Panc1 (cell line): ENCODE results near the gene LZTFL1. TPM values are rescaled to one million over a fixed set of nuclear protein-coding genes. Genes with fewer than 3 reads are reported as not detected.

ENCODE experiments used
- ATAC-seq: fragments of 200-7000 bp; cut with Tn5 transposase; 2 replicates; pipeline ENCODE4 v1.9.1; 2020; ENCODE audit warnings: mild to moderate bottlenecking, moderate library complexity
- BruUV-seq: library from RNA; stranded (reverse); fragments of 400-500 nt; replicated peaks from 2 replicates; lab custom pipeline; 2021; lab: Mats Ljungman, UMichigan
- CTCF ChIA-PET: fragments of 300-600 bp; sonication (Branson Sonifier 250); formaldehyde crosslinking; loops from one replicate; lab custom pipeline; 2022; ENCODE audit warnings: antibody characterized with exemption; lab: Charles Lee
- POLR2A ChIA-PET: fragments of 300-600 bp; sonication (Branson Sonifier 250); formaldehyde crosslinking; loops from one replicate; lab custom pipeline; 2022; ENCODE audit warnings: antibody characterized with exemption; lab: Charles Lee
- DNase-seq: peaks from one replicate; pipeline ENCODE4 v3.0.0-alpha.2; 2010; ENCODE audit warnings: low read depth, low spot score
- H3K27ac ChIP-seq: 2 replicates; pipeline ENCODE4 v1.5.1; 2011; ENCODE audit warnings: mild to moderate bottlenecking, low read length, inconsistent platforms
- H3K27me3 ChIP-seq: fragments of 200-500 bp; sonication (Bioruptor generic); 2 replicates; pipeline ENCODE4 v1.6.0; 2014; ENCODE audit warnings: low read length, inconsistent platforms; ENCODE audit not compliant: control insufficient read depth, insufficient read depth
- H3K36me3 ChIP-seq: fragments of 200-500 bp; sonication (Bioruptor generic); 2 replicates; pipeline ENCODE4 v1.5.1; 2014; ENCODE audit warnings: inconsistent platforms, mild to moderate bottlenecking, low read length, moderate library complexity; ENCODE audit not compliant: control insufficient read depth, insufficient read depth
- H3K4me1 ChIP-seq: 2 replicates; pipeline ENCODE4 v1.5.1; 2011; ENCODE audit warnings: inconsistent platforms, mild to moderate bottlenecking, low read length, moderate library complexity; ENCODE audit not compliant: control insufficient read depth, insufficient read depth
- H3K4me3 ChIP-seq, 2 experiments: 2 replicates each; pipeline ENCODE4 v1.5.1; 2011 to 2012; ENCODE audit warnings: low read depth in 2 of 2, low read length in 2 of 2, mild to moderate bottlenecking in 2 of 2, inconsistent platforms in 1 of 2, moderate library complexity in 1 of 2
- H3K9me3 ChIP-seq: fragments of 200-500 bp; sonication (Bioruptor generic); 2 replicates; pipeline ENCODE4 v1.5.1; 2014; ENCODE audit warnings: low read depth, mild to moderate bottlenecking, inconsistent platforms, low read length, moderate library complexity; ENCODE audit not compliant: control insufficient read depth, insufficient read depth
- POLR2AphosphoS5 ChIP-seq: IDR thresholded peaks from 2 replicates; pipeline ENCODE4 v1.6.1; 2012; ENCODE audit warnings: mild to moderate bottlenecking, low read depth, low read length, moderate library complexity
- SIN3A ChIP-seq: IDR thresholded peaks from 2 replicates; pipeline ENCODE4 v1.6.1; 2012; ENCODE audit warnings: low read depth, mild to moderate bottlenecking, low read length, moderate library complexity, borderline replicate concordance; ENCODE audit not compliant: insufficient read depth
- TCF7L2 ChIP-seq: IDR thresholded peaks from 2 replicates; pipeline ENCODE4 v1.6.1; 2011; ENCODE audit warnings: mild to moderate bottlenecking, low read depth, low read length, inconsistent platforms
- in situ Hi-C: cut with HindIII; loops from 2 replicates; pipeline ENCODE4 v1.10.0; 2016; ENCODE audit warnings: low sequenced_read_pairs, low pct_unique_long_range_greater_than_20kb
- intact Hi-C: fragments of 100-400 bp; cut with micrococcal nuclease; formaldehyde crosslinking; loops from one replicate; pipeline ENCODE4 v1.10.0; 2022; ENCODE audit not compliant: unreplicated experiment
- total RNA-seq: library from RNA; stranded (reverse); gene quantifications from one replicate; pipeline ENCODE4 v1.2.1, GENCODE V29; 2021; ENCODE audit not compliant: unreplicated experiment
- TF ChIP-seq, protein P1 (sequence below): fragments of 450-650 bp; IDR thresholded peaks from 2 replicates; pipeline ENCODE4 v1.5.1; 2017; ENCODE audit warnings: mild to moderate bottlenecking
- TF ChIP-seq, protein P2 (sequence below), 2 experiments: IDR thresholded peaks; 2 replicates each; pipeline ENCODE4 v1.6.1; 2011 to 2012; ENCODE audit warnings: low read depth in 2 of 2, control low read depth in 1 of 2, low read length in 1 of 2, mild to moderate bottlenecking in 1 of 2, moderate library complexity in 1 of 2; ENCODE audit not compliant: insufficient read depth in 1 of 2

Gene LZTFL1
- total RNA-seq, 1 experiment from 2014 or later: 12.3 TPM

DNA sequence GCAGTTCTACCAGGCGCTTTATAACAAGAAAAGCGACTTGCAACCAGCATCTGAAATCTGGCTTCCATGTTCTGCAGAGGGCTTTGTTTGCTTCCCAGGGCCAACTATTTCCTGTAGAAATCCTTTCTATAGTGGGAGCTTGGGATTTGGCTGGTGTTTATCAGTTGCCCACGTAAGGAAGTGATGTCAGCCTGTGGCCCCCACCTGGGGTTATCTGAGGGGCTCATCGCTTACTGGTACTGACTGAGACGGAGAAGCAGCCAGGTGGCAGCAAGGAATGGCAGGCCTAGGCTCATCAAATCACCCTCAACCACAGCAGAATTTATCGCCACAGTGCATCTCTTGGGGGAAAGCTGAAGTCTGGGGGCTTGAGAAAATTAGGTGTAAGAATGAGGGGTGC is 29.9 kb upstream of the LZTFL1 start:
- intact Hi-C loops: no loop called here
- no peak for DNase-seq
- Histone ChIP-seq H3K9me3 (no peaks in the 10 kb centered on the region), H3K27ac (no peak overlapping the region), H3K4me3 (no peak overlapping the region), H3K27me3 (no peaks in the 10 kb centered on the region), H3K4me1 (no peaks in the 10 kb centered on the region), H3K36me3 (no peaks in the 10 kb centered on the region)
- ChIA-PET POLR2A (no interaction called here), CTCF (no interaction called here)
- TF ChIP-seq, protein P1, sequence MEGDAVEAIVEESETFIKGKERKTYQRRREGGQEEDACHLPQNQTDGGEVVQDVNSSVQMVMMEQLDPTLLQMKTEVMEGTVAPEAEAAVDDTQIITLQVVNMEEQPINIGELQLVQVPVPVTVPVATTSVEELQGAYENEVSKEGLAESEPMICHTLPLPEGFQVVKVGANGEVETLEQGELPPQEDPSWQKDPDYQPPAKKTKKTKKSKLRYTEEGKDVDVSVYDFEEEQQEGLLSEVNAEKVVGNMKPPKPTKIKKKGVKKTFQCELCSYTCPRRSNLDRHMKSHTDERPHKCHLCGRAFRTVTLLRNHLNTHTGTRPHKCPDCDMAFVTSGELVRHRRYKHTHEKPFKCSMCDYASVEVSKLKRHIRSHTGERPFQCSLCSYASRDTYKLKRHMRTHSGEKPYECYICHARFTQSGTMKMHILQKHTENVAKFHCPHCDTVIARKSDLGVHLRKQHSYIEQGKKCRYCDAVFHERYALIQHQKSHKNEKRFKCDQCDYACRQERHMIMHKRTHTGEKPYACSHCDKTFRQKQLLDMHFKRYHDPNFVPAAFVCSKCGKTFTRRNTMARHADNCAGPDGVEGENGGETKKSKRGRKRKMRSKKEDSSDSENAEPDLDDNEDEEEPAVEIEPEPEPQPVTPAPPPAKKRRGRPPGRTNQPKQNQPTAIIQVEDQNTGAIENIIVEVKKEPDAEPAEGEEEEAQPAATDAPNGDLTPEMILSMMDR: no peak
- TF ChIP-seq SIN3A: no peak
- TF ChIP-seq TCF7L2: no peak
- no peak for TF ChIP-seq POLR2AphosphoS5
- BruUV-seq: no TSS peak
- in situ Hi-C loops: no loop called here
- ATAC-seq: no peak

DNA sequence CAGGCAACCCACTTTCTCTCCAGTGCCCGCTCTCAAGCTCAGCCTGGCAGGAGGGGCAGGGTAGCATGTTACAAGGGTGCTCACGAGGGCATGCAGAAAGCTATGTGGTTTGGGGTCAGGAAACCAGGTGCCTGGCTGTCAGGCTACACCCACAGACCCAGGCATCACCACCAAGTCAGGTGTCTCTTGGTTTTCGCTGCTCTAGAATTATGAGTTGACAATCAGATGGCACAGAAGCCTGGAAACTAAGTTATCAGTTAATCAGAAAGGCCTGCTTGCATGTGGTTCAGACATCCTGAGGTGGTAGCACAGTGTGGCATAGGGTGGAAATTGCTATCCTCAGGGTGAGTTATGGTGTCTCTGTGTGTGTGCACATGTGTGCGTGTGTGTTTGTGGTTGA is 28.2 kb upstream of the LZTFL1 start:
- TF ChIP-seq POLR2AphosphoS5: no peak
- TF ChIP-seq, protein P1: no peak
- no peak for TF ChIP-seq TCF7L2
- no peak for TF ChIP-seq SIN3A
- TF ChIP-seq, protein P2, sequence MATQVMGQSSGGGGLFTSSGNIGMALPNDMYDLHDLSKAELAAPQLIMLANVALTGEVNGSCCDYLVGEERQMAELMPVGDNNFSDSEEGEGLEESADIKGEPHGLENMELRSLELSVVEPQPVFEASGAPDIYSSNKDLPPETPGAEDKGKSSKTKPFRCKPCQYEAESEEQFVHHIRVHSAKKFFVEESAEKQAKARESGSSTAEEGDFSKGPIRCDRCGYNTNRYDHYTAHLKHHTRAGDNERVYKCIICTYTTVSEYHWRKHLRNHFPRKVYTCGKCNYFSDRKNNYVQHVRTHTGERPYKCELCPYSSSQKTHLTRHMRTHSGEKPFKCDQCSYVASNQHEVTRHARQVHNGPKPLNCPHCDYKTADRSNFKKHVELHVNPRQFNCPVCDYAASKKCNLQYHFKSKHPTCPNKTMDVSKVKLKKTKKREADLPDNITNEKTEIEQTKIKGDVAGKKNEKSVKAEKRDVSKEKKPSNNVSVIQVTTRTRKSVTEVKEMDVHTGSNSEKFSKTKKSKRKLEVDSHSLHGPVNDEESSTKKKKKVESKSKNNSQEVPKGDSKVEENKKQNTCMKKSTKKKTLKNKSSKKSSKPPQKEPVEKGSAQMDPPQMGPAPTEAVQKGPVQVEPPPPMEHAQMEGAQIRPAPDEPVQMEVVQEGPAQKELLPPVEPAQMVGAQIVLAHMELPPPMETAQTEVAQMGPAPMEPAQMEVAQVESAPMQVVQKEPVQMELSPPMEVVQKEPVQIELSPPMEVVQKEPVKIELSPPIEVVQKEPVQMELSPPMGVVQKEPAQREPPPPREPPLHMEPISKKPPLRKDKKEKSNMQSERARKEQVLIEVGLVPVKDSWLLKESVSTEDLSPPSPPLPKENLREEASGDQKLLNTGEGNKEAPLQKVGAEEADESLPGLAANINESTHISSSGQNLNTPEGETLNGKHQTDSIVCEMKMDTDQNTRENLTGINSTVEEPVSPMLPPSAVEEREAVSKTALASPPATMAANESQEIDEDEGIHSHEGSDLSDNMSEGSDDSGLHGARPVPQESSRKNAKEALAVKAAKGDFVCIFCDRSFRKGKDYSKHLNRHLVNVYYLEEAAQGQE (IDR thresholded peaks at IDR 0.05; ENCODE audit: insufficient read depth in 1 of 2, low read depth in 2 of 2, low read length in 1 of 2): no peak
- intact Hi-C loops (no loop called here), in situ Hi-C loops (no loop called here)
- ATAC-seq: no peak
- DNase-seq: no peak
- Histone ChIP-seq H3K27ac (no peak overlapping the region), H3K36me3 (no peaks in the 10 kb centered on the region), H3K4me1 (no peaks in the 10 kb centered on the region), H3K27me3 (no peaks in the 10 kb centered on the region; the same call in 1 of the 2 replicates), H3K9me3 (no peaks in the 10 kb centered on the region), H3K4me3 (no peak overlapping the region)
- no TSS peak for BruUV-seq
- CTCF ChIA-PET: no interaction called here
- POLR2A ChIA-PET: no interaction called here
